IPS-11a (cell line): ENCODE data around the gene CHRNB1.

Experiments used
- H3K4me3 ChIP-seq: one replicate; pipeline ENCODE4 v1.5.1; 2013; ENCODE audit warnings: low read depth, low read length, control low read depth

Gene CHRNB1

DNA sequence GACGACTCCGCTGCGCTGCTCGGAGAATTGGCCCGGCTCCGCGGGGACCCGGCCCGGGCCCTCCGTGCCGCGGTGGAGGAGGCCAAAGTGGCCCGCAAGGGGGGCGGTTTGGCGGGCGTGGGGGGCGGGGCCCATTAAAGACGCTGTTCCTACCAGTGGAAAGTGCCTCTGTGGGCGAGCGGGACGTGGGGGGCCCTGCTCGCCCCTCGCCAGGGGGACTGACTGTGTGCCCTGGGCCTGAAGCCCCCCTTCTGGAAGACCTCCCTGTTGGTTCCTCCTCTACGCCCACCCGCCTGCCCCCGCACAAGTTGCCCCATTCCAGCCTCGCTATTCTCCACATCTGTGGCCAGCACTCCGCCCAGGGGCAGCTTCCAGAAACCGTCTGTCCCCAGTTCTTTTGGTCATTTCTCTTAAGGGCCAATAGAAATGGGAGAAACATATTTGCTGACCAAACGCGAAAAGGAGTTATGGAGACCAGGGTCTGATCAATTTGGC lies 7.4 kb upstream of the CHRNB1 start:
- peak overlapping the region; percentile 33 for H3K4me3 ChIP-seq

GRCh38 chr17:7437950-7438614 lies 6.8 kb upstream of the CHRNB1 start:
- H3K4me3 ChIP-seq, result peak overlapping the region; percentile 39

- H3K4me3 ChIP-seq, result peak overlapping the region; percentile 69
Observed at GRCh38 chr17:7438656-7439460, 6.0 kb upstream of the CHRNB1 start.

DNA sequence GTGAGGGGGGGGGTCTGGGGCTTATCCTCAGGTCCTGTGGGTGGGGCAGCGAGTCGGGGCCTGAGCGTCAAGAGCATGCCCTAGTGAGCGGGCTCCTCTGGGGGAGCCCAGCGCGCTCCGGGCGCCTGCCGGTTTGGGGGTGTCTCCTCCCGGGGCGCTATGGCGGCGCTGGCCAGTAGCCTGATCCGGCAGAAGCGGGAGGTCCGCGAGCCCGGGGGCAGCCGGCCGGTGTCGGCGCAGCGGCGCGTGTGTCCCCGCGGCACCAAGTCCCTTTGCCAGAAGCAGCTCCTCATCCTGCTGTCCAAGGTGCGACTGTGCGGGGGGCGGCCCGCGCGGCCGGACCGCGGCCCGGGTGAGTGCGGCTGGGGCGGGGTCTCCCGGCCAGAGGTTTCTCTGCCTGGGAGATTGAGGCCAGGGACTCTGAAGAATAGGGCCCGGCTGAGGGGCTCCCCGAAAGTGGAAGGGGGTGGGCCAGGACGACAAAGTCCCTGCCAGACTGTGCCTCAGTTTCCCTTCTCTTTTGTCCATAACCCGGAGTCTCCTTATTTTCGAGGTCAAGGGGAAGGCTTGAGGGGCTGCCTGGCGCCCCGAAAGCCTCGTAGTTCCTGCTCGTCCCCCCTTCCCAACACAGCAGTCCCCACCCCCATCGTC lies 5.3 kb upstream of the CHRNB1 start, which contains the start of gene FGF11:
TSS of gene FGF11 (plus strand) at position 51 of the 651 bp plus-strand sequence. CDS start at position 160, 109 bp downstream.
- H3K4me3 ChIP-seq, result peak within 1 kb of the TSS; percentile 69

DNA sequence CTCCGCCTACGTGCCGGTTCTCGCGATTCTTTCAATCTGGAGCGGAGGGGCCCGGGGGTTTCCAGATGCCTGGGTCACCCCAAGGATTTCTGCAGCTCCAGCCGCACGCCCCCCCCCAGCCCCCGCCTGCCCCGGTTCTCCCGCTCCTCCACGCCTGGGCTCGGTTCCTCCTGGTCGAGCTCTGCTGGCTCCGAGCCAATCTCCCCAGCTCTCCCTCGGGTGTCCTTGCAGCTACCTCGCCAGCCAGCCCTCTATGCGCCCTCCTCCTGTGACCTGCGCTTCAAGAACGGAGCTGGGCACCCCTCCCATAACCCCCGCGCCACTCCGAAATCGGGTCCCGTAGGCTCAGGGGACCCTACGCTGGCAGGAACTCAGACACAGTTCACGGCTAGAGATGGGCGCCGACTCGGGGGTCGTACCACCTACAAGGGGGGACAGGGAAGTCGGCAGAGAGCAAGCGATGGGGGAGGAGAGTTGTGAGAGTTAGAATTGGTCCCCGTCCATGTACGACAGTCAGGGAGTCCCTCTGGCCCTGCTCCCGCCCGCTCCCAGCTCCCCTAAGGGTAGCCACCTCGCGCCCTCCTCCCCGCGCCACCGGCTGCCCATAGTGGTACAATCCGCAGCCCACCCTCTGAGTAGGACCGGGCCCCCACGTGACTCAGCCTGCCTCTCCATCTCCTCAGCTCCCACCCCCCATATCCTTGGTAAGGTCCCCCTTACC lies 4.6 kb upstream of the CHRNB1 start:
- peak overlapping the region; percentile 69 for H3K4me3 ChIP-seq

GRCh38 chr17:7440834-7441195 lies 4.0 kb upstream of the CHRNB1 start:
- H3K4me3 ChIP-seq, result peak overlapping the region; percentile 69

GRCh38 chr17:7441266-7441665 lies 3.6 kb upstream of the CHRNB1 start:
- H3K4me3 ChIP-seq, result peak overlapping the region; percentile 8

DNA sequence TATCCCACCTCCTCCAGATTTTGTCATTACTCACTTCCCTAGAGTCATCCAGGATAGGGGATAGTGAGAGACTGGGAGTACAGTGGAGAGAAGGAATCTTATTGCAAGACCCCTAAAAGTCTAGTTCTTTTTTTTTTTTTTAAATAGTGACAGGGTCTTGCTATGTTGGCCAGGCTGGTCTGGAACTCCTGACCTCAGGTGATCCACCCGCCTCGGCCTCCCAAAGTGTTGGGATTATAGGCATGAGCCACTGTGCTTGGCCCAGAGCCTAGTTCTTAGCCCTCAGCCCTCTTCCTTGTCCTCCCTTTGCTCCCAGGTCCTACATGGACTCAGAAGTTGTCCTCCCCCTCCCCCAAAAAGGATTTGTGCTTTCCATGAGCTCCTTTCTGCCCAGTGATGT lies 2.7 kb upstream of the CHRNB1 start:
- no peak overlapping the region for H3K4me3 ChIP-seq

DNA sequence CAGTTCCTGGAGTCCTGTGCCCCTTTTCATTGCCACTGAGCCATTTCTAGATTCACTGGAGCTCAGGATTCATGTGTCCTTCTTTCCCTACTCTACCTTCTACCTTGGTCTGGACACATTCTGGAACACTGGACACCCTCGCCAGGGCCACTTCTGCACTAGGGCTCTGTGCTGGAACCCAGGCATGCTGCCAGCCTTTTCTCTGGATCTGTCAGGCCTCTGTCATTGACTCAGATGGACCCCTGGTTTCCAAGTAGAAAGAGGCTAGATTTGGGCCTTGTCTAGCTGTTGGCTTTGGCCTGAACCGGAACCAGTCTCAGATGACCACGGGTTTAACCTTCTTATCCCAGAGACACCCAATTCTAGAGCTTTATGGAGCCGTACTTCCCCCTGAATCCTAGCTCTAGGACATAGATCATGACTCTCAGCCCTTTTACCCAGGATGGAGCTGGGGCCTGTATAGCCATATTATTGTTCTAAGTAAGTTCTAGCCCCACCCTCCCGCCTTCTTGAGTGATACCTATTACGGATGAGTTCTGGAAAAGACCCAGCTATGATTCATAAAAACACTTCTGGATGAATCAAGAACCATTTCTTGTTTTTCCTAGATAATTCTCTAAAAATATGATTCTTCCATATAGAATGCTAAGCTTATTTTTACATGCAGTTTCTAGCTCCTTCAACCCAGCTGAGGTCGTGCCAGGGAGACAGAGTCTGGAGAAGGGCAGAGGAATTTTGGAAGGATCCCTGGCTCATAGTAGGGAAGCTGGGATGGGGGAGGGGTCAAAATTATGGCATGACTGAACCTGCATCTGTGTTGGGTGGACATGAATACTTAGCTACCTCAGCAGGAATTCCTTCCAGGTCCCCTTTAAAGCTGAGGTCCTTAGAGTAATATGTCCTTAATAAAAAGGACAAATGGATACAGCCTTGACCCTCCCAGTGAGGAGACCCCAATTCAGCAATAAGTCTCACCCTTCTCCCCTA lies 1.1 kb upstream of the CHRNB1 start:
- H3K4me3 ChIP-seq, result no peak overlapping the region

GRCh38 chr17:7445619-7445968 lies 733 bp downstream of the CHRNB1 start:
- H3K4me3 ChIP-seq, result peak overlapping the region; percentile 53

GRCh38 chr17:7448461-7448860 lies 3.6 kb downstream of the CHRNB1 start:
- H3K4me3 ChIP-seq, result no peak overlapping the region

DNA sequence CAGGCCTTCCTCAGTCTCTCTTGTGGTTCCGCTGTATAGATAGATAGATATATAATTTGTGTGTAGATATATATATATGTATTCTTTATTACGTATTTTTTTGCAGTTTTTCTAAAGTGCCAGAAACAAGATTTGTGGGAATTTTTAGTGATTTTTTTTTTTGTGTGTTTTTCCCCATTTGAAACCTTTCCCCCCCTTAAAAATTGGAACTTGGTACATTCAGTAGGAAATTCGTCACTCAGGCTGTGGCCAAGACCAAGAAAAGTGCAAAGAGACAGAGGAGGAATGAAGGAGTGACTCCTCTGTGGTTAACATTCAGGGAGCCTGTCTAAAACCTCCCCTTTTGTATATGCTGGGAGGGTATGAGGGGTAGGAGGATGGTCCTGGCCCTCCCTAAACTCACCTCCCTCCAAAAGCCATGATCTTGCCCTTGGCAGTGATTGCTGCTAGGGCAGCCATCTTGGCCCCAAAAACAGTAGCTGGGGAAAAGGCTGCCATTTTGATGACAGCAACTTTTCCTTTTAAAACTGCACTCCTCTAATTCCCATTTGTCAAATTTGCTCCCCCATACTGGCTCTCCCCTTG lies 15.2 kb downstream of the CHRNB1 start:
- H3K4me3 ChIP-seq, result no peak overlapping the region

GRCh38 chr17:7460850-7461660 lies 16.2 kb downstream of the CHRNB1 start:
- H3K4me3 ChIP-seq, result no peak overlapping the region

DNA sequence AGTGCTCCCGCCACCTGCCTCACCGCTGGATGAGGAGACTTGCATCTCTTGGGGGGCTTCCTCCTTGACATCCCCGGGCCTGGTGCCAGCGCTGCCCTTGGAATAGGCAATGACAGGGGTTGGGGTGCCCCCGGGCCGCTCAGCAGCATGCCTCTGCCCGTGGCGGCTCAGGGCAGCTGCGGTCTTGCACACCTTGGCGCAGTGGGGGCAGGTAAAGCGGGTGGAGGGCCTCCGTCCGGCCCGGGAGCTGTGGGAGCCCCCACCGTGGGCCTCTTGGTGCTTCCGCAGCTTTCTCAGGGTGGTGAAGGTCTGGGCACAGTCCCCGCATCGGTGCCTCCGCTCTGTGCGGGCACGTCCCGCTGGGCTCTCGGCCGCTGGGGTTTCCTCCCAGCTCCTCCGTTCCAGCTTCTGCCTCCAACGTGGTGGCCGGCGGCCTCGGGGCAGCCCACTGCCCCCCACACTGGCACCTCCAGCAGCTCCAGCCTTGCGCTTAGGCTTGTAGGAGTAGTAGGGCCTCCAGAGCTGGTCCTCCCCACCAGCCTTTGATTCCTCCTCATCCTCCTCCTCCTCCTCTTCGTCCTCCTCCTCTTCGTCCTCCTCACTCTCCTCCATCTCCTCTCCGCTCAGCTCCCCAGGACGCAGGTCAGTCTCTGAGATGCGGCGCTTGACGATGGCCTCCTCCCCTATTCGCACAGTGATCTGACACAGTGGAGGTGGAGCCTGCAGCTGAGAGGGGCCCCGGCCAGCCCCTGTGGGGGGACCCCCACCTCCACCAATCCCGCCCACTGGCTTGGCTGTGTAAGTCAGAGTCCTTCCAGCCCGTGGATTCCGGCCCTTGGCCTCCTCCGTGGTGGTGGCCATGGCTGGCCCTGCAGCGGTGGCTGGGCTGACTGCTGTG lies 17.9 kb downstream of the CHRNB1 start:
- no peak overlapping the region for H3K4me3 ChIP-seq

- H3K4me3 ChIP-seq, result no peak overlapping the region
Observed at GRCh38 chr17:7463372-7463846, 18.5 kb downstream of the CHRNB1 start.

GRCh38 chr17:7464081-7464480 lies 19.2 kb downstream of the CHRNB1 start:
- H3K4me3 ChIP-seq, result no peak overlapping the region

DNA sequence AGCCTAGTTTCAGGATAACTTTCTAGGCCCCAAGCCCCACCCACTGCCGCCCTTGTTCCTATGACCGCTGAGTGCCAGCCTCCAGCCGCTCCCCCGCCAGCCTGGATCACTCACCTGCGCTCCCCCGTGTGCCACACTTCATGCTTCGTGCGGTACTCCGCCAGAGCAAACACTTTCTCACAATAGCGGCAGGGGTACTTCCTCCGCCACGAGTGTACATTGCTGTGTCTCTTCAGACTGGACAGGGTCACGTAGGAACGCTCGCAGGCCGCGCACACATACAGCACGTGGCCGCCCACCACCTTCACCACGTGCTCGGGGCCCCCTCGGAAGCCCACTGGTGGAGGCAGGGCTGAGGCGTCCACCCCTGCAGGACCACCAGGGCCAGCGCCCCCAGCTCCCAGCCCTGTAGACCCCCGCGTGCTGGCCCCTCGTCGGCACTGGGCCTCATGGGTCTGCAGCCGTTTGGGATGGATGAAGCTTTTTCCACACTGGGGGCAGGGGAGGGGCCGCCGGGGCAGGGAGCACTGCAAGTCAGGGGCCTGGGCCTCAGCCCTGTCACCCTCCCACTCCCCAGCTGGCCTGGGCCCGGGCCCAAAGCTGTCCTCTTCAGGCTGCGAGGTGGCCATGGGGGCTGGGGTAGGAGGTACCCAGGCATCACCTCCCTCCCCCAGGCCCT lies 20.9 kb downstream of the CHRNB1 start:
- no peak overlapping the region for H3K4me3 ChIP-seq
